Measurements from ENCODE around the gene SATB2.

The SATB2 gene

GRCh38 chr2:199278099-199278498, 179.6 kb downstream of the SATB2 start:
- peak in 1 of 2 donors; percentile 42 for DNase-seq (ENCODE audit: low read depth in 2 of 2)
- H3K4me3 ChIP-seq (replicated peaks in 1 of 2; ENCODE audit: low read depth in 2 of 2, low read length in 2 of 2): no peak overlapping the region
- TF ChIP-seq CTCF (IDR thresholded peaks at IDR 0.05; ENCODE audit: low read depth, low read length): no peak

DNA sequence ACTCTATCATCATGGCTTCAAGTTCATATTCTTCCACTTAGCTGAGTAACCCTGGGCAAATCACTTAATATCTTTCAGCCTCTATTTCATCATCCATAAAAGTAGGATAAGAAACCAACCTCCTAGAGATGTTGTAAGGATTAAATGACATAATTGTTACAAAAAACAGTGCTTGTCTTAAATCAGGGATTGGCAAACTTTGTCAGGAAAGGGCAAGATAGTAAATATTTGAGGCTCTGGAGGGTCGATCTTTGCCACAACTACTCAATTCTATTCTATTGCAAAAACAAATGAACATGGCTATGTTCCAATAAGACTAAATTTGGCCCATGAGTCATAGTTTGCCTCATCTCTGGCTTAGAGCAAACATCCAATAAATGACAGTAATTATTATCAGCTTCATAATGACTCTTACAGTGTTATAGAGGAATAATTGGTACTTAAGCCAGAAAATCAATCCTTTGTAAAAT, 184.7 kb downstream of the SATB2 start:
- DNase-seq (ENCODE audit: low read depth in 2 of 2): peak; percentile 64 to 65
- no peak overlapping the region for H3K4me3 ChIP-seq (replicated peaks in 1 of 2; ENCODE audit: low read depth in 2 of 2, low read length in 2 of 2)
- TF ChIP-seq CTCF (IDR thresholded peaks at IDR 0.05; ENCODE audit: low read depth, low read length): no peak

GRCh38 chr2:199261936-199262335, 195.8 kb downstream of the SATB2 start:
- no peak for TF ChIP-seq CTCF (IDR thresholded peaks at IDR 0.05; ENCODE audit: low read depth, low read length)
- no peak for DNase-seq (ENCODE audit: low read depth in 2 of 2)

GRCh38 chr2:199261239-199261638, 196.5 kb downstream of the SATB2 start:
- DNase-seq (ENCODE audit: low read depth in 2 of 2): peak; percentile 64 to 89
- TF ChIP-seq CTCF (IDR thresholded peaks at IDR 0.05; ENCODE audit: low read depth, low read length): no peak
- H3K4me3 ChIP-seq (replicated peaks in 1 of 2; ENCODE audit: low read depth in 2 of 2, low read length in 2 of 2): no peak overlapping the region

More at GRCh38 chr2:199261936-199262335, 195.8 kb downstream of the SATB2 start:
- no peak overlapping the region for H3K4me3 ChIP-seq (replicated peaks in 1 of 2; ENCODE audit: low read depth in 2 of 2, low read length in 2 of 2)

DNA sequence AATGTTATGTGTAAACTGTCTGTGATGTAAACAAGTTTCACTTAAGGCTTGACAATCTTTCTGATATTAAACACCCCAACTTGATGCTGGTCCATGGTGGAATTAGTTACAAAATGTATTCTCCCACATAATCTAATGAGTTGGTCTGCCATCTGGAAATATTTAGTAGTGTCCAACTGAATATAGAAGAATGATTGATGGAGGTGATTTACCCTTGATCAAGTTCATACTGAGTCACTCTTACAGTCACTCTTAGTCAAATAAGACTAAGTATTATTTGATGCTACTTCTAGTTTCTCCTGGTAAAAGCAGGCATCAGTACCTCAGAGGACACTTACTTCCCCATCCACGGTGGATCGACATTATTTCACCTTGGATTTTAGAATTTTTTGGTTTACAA, 198.1 kb downstream of the SATB2 start:
- TF ChIP-seq CTCF (IDR thresholded peaks at IDR 0.05; ENCODE audit: low read depth, low read length): no peak
- no peak for DNase-seq (ENCODE audit: low read depth in 2 of 2)
- no peak overlapping the region for H3K4me3 ChIP-seq (replicated peaks in 1 of 2; ENCODE audit: low read depth in 2 of 2, low read length in 2 of 2)

DNA sequence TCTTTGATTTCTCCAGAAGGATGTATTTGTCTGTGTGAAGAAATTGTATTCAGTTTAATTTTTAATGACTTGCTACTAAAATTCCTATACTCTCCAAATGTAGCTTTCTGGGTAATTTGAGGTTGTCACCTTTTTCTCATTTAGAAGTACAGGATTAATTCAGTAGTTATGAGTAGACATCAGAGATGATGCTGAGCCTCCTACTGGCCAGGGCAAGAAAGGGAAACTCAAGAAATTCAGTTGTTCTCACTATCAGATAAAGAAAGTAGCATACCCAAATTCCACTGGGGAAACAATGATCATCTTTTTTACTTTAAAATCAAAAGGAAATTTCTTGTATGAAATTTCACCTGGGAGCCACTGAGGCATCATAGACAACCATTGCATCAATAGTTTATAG, 199.4 kb downstream of the SATB2 start:
- DNase-seq (ENCODE audit: low read depth in 2 of 2): peak in 1 of 2 donors; percentile 23
- TF ChIP-seq CTCF (IDR thresholded peaks at IDR 0.05; ENCODE audit: low read depth, low read length): peak; percentile 55
- H3K4me3 ChIP-seq (replicated peaks in 1 of 2; ENCODE audit: low read depth in 2 of 2, low read length in 2 of 2): no peak overlapping the region
